ENCODE data around the gene DNAJB8. TPM values are rescaled to one million over a fixed set of nuclear protein-coding genes. Genes with fewer than 3 reads are reported as not detected.

DNAJB8 gene
- total and polyA plus RNA-seq, 2 donors: not detected

DNA sequence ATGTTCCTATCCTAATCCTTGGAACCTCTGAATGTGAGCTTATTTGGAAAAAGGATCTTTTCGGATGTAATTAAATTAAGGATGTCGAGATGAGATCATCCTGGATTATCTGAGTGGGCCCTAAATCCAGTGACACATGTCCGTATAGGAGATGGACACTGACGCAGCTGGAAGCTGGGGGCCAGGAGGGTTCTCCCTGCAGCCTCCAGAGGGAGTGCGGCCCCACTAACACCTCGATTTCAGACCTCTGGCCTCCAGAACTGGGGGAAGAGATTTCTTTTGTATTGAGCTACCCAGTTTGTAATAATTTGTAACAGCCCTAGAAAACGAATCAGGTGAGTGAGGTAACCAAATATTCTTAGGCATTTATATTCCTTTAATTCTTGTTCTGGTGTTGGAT lies 2.5 kb downstream of the DNAJB8 start:
- no peaks in the 10 kb centered on the region for H3K36me3 ChIP-seq (ENCODE audit: control insufficient read depth in 2 of 2, insufficient read depth in 2 of 2, low read length in 1 of 2)
- no peaks in the 10 kb centered on the region for H3K9me3 ChIP-seq (ENCODE audit: control insufficient read depth in 2 of 2, insufficient read depth in 1 of 2, low read length in 1 of 2)
- DNase-seq (ENCODE audit: low read depth in 6 of 9, low spot score in 9 of 9): no peak
- 87% methylated on average over 7 of the region's 7 CpGs for WGBS
- H3K27ac ChIP-seq (ENCODE audit: low read depth in 1 of 2, low read length in 1 of 2): no peak overlapping the region
- no peak overlapping the region for H3K4me3 ChIP-seq (ENCODE audit: low read length in 2 of 2)
- no peaks in the 10 kb centered on the region for H3K4me1 ChIP-seq (ENCODE audit: control insufficient read depth in 2 of 2, insufficient read depth in 2 of 2, low read length in 2 of 2)
- H3K27me3 ChIP-seq (ENCODE audit: control insufficient read depth in 2 of 2, insufficient read depth in 1 of 2, low read length in 1 of 2): peaks cover 0 to 22% of the 10 kb centered on the region in 2 donors

DNA sequence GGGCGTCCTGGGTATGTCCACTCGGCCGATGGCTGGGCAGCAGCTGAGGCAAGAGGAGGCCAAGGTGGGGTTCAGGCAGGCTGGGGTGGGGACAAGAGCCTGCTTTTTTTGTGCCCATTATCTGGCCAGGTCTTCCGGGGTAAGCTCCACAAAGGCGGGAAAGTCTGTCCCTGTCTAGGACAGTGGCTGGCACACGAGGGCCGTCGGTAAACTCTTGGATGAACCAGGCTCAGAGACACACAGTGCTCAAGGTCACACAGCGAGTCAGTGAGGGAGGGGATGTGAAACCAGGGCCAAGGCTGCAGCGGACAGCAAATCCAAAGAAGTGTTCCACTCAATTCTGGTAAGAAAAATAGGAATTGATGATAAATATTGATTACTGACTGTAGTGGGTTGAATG lies 2.9 kb downstream of the DNAJB8 start:
- H3K4me3 ChIP-seq (ENCODE audit: low read length in 2 of 2): no peak overlapping the region
- no peaks in the 10 kb centered on the region for H3K9me3 ChIP-seq (ENCODE audit: control insufficient read depth in 2 of 2, insufficient read depth in 1 of 2, low read length in 1 of 2)
- WGBS: 97% methylated on average over 10 of the region's 10 CpGs
- H3K27me3 ChIP-seq (ENCODE audit: control insufficient read depth in 2 of 2, insufficient read depth in 1 of 2, low read length in 1 of 2): peaks cover 0 to 23% of the 10 kb centered on the region in 2 donors
- no peaks in the 10 kb centered on the region for H3K4me1 ChIP-seq (ENCODE audit: control insufficient read depth in 2 of 2, insufficient read depth in 2 of 2, low read length in 2 of 2)
- H3K27ac ChIP-seq (ENCODE audit: low read depth in 1 of 2, low read length in 1 of 2): no peak overlapping the region
- no peaks in the 10 kb centered on the region for H3K36me3 ChIP-seq (ENCODE audit: control insufficient read depth in 2 of 2, insufficient read depth in 2 of 2, low read length in 1 of 2)
- DNase-seq (ENCODE audit: low read depth in 6 of 9, low spot score in 9 of 9): no peak

DNA sequence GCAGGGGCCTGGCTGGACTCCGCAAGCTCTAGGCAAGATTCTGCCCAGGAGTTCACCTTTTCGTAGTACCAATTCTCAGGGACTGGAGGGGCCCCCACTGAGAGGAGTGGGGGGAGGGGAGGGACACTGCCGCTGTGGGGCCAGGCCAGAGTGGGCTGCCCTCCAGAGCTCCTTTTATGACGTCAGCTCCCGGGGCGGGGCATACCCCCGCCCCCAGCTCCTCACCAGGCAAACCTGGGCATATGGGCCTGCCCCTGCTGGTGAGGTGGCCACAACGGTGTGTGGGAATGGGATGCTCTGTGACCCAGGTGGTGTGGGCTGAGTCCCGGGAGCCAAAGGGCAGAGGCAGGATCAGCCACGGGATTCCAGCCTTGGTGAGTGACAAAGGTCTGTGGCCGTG lies 3.3 kb downstream of the DNAJB8 start:
- WGBS: 97% methylated on average over 11 of the region's 11 CpGs
- H3K27me3 ChIP-seq (ENCODE audit: control insufficient read depth in 2 of 2, insufficient read depth in 1 of 2, low read length in 1 of 2): peaks cover 0 to 25% of the 10 kb centered on the region in 2 donors
- no peaks in the 10 kb centered on the region for H3K9me3 ChIP-seq (ENCODE audit: control insufficient read depth in 2 of 2, insufficient read depth in 1 of 2, low read length in 1 of 2)
- H3K36me3 ChIP-seq (ENCODE audit: control insufficient read depth in 2 of 2, insufficient read depth in 2 of 2, low read length in 1 of 2): no peaks in the 10 kb centered on the region
- DNase-seq (ENCODE audit: low read depth in 6 of 9, low spot score in 9 of 9): no peak
- no peak overlapping the region for H3K27ac ChIP-seq (ENCODE audit: low read depth in 1 of 2, low read length in 1 of 2)
- H3K4me3 ChIP-seq (ENCODE audit: low read length in 2 of 2): no peak overlapping the region
- no peaks in the 10 kb centered on the region for H3K4me1 ChIP-seq (ENCODE audit: control insufficient read depth in 2 of 2, insufficient read depth in 2 of 2, low read length in 2 of 2)

DNA sequence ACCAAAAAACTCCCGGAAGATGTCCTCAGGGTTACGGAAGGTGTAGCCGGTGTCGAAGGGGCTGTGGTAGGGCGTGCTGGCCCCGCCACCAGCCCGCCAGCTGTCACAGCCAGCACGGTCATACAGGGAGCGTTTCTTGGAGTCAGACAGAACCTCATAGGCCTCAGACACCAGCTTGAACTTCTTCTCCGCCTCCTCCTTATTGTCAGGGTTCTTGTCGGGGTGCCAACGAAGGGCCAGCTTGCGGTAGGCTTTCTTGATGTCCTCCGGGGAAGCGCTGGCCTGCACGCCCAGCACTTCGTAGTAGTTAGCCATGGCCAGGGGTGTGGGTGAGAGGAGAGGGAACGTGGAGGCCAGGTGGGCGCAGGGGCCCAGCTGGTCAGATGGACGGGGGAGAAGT lies 3.8 kb downstream of the DNAJB8 start:
- Histone ChIP-seq H3K9me3 (ENCODE audit: control insufficient read depth in 2 of 2, insufficient read depth in 1 of 2, low read length in 1 of 2) (no peaks in the 10 kb centered on the region), H3K36me3 (ENCODE audit: control insufficient read depth in 2 of 2, insufficient read depth in 2 of 2, low read length in 1 of 2) (no peaks in the 10 kb centered on the region), H3K4me3 (ENCODE audit: low read length in 2 of 2) (no peak overlapping the region), H3K27me3 (ENCODE audit: control insufficient read depth in 2 of 2, insufficient read depth in 1 of 2, low read length in 1 of 2) (peaks cover 0 to 26% of the 10 kb centered on the region in 2 donors), H3K27ac (ENCODE audit: low read depth in 1 of 2, low read length in 1 of 2) (no peak overlapping the region), H3K4me1 (ENCODE audit: control insufficient read depth in 2 of 2, insufficient read depth in 2 of 2, low read length in 2 of 2) (no peaks in the 10 kb centered on the region)
- whole genome bisulfite sequencing: 95% methylated on average over 20 of the region's 20 CpGs
- DNase-seq (ENCODE audit: low read depth in 6 of 9, low spot score in 9 of 9): no peak

DNA sequence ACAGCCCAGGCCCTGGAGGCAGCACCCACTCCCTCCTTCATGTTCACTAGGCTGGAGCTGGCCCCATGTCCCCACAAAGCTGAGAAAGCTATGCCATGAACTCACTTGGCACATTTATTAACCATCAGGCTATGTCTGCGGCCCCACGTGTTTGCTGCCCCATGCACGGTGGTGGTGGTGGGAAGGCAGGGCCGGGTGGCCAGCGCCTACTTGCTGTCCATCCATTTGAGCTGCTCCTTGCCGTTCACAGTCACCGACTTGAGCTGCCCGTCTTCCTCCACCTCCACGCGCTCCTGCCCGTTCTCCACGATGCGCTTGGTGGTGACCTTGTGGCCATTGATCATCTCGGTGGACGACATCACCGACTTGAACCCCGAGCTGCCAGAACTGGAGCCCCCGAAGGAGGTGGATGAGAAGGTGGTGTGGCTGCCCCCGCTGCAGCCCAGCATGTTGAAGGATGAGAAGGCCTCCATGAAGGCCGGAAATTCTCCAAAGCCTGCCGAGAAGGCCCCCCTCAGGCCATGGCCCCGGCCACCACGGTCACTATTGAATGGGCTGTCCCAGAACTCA lies 4.3 kb downstream of the DNAJB8 start:
- Histone ChIP-seq H3K36me3 (ENCODE audit: control insufficient read depth in 2 of 2, insufficient read depth in 2 of 2, low read length in 1 of 2) (no peaks in the 10 kb centered on the region), H3K27me3 (ENCODE audit: control insufficient read depth in 2 of 2, insufficient read depth in 1 of 2, low read length in 1 of 2) (peaks cover 0 to 29% of the 10 kb centered on the region in 2 donors), H3K4me3 (ENCODE audit: low read length in 2 of 2) (no peak overlapping the region), H3K9me3 (ENCODE audit: control insufficient read depth in 2 of 2, insufficient read depth in 1 of 2, low read length in 1 of 2) (no peaks in the 10 kb centered on the region), H3K4me1 (ENCODE audit: control insufficient read depth in 2 of 2, insufficient read depth in 2 of 2, low read length in 2 of 2) (no peaks in the 10 kb centered on the region), H3K27ac (ENCODE audit: low read depth in 1 of 2, low read length in 1 of 2) (no peak overlapping the region)
- DNase-seq (ENCODE audit: low read depth in 6 of 9, low spot score in 9 of 9): no peak
- WGBS: 97% methylated on average over 23 of the region's 23 CpGs

DNA sequence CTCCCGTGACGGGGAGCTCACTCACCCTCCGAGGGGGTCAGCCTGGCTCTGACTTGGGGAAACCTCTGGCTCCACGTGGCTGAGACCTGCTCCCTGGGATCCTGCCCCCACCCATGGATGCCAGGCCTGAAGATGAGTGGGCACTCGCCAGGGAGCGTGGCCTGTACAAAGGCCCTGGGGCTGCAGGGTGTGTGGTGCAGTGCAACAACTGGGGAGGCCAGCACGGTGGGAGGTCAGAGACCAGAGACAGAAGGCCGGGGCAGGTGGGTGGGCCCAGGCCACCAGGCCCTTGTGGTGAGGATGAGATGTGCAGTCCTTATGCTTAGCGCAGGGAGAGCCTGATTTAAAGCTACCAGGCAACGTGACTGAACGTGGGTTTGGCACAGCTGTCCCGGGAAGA lies 5.0 kb downstream of the DNAJB8 start:
- no peak overlapping the region for H3K27ac ChIP-seq (ENCODE audit: low read depth in 1 of 2, low read length in 1 of 2)
- peaks cover 0 to 35% of the 10 kb centered on the region in 2 donors for H3K27me3 ChIP-seq (ENCODE audit: control insufficient read depth in 2 of 2, insufficient read depth in 1 of 2, low read length in 1 of 2)
- H3K9me3 ChIP-seq (ENCODE audit: control insufficient read depth in 2 of 2, insufficient read depth in 1 of 2, low read length in 1 of 2): no peaks in the 10 kb centered on the region
- no peak for DNase-seq (ENCODE audit: low read depth in 6 of 9, low spot score in 9 of 9)
- H3K4me1 ChIP-seq (ENCODE audit: control insufficient read depth in 2 of 2, insufficient read depth in 2 of 2, low read length in 2 of 2): no peaks in the 10 kb centered on the region
- no peak overlapping the region for H3K4me3 ChIP-seq (ENCODE audit: low read length in 2 of 2)
- WGBS: 91% methylated on average over 12 of the region's 12 CpGs
- H3K36me3 ChIP-seq (ENCODE audit: control insufficient read depth in 2 of 2, insufficient read depth in 2 of 2, low read length in 1 of 2): no peaks in the 10 kb centered on the region

DNA sequence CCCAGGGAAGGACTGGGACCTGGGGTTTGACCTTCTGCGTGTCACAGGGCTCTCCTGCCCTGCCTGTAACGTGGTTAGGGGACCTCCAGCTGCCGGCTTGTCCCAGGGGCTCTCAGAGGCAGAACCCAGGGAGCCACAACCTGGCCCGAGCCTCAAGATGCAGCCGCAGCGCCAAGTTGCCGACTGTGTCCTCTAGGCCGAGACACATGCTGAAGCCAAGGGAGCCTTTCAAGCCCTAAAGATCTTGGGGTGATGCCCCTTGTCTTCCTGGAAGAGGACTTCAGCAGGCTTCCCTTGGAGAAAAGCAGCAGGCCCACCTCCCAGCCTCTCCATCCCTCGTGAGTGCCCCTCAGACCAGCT lies 7.2 kb downstream of the DNAJB8 start:
- Histone ChIP-seq H3K9me3 (ENCODE audit: control insufficient read depth in 2 of 2, insufficient read depth in 1 of 2, low read length in 1 of 2) (no peaks in the 10 kb centered on the region), H3K36me3 (ENCODE audit: control insufficient read depth in 2 of 2, insufficient read depth in 2 of 2, low read length in 1 of 2) (no peaks in the 10 kb centered on the region), H3K27me3 (ENCODE audit: control insufficient read depth in 2 of 2, insufficient read depth in 1 of 2, low read length in 1 of 2) (peaks cover 0 to 49% of the 10 kb centered on the region in 2 donors), H3K4me3 (ENCODE audit: low read length in 2 of 2) (no peak overlapping the region), H3K27ac (ENCODE audit: low read depth in 1 of 2, low read length in 1 of 2) (no peak overlapping the region), H3K4me1 (ENCODE audit: control insufficient read depth in 2 of 2, insufficient read depth in 2 of 2, low read length in 2 of 2) (no peaks in the 10 kb centered on the region)
- no peak for DNase-seq (ENCODE audit: low read depth in 6 of 9, low spot score in 9 of 9)
- 95% methylated on average over 9 of the region's 9 CpGs for WGBS

DNA sequence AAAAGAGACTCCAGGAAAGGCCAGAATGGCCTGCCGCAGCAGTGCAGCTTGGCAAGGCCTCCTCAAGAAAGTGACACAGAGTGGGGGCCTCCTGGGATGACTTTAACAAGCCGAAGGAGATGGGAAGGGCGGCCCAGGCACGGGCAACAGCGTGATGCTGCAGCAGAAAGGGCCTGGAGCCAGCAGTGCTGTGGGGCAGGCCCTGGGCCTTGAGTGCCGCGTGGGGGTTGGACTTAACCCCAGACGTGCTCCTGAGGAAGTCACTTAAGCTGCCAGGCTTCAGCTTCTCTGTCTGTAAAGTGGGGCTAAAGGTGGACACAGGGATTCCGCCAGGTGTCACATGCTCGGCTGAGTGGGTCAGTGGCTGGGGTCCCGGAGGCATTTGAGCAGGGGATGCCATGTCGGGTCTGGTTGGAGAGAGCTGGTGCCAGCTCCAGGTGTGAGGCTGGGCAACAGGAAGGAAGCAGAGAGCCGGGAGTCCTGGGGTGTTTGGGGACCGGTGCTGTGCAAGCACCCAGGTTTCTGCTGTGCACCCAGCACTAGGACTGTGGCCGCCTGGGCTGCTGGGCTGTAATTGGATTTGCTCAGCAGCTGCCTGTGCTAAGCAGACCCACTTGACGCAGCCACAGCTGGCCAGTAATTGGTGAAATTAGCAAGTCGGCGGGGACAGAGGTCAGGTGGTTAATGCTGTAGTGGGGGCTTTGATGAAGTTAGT lies 7.8 kb downstream of the DNAJB8 start:
- Histone ChIP-seq H3K4me1 (ENCODE audit: control insufficient read depth in 2 of 2, insufficient read depth in 2 of 2, low read length in 2 of 2) (no peaks in the 10 kb centered on the region), H3K27ac (ENCODE audit: low read depth in 1 of 2, low read length in 1 of 2) (no peak overlapping the region)

DNA sequence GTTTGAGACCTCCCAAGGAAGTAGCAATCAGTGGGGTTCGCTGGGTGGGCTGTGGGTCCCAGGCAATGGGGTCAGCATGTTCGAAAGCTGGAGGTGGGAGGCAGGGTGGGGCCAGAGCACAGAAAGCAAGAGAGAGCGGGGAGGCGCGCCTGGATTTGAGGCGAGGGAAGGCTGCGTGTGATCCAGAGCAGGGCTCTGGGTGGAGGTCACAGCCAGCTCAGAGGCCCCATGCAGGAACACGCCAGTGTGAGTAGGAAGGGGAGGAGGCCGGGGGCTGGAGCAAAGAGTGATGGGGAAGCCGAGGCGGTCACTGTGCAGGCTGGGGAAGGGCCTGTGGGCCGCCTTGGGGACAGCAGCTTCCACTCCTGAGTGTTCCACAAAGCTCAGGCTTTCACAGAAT lies 8.8 kb downstream of the DNAJB8 start:
- Histone ChIP-seq H3K4me3 (ENCODE audit: low read length in 2 of 2) (no peak overlapping the region), H3K36me3 (ENCODE audit: control insufficient read depth in 2 of 2, insufficient read depth in 2 of 2, low read length in 1 of 2) (no peaks in the 10 kb centered on the region), H3K4me1 (ENCODE audit: control insufficient read depth in 2 of 2, insufficient read depth in 2 of 2, low read length in 2 of 2) (no peaks in the 10 kb centered on the region), H3K27ac (ENCODE audit: low read depth in 1 of 2, low read length in 1 of 2) (no peak overlapping the region), H3K9me3 (ENCODE audit: control insufficient read depth in 2 of 2, insufficient read depth in 1 of 2, low read length in 1 of 2) (no peaks in the 10 kb centered on the region), H3K27me3 (ENCODE audit: control insufficient read depth in 2 of 2, insufficient read depth in 1 of 2, low read length in 1 of 2) (peaks cover under 1 to 60% of the 10 kb centered on the region in 2 donors)
- 96% methylated on average over 12 of the region's 12 CpGs for WGBS
- no peak for DNase-seq (ENCODE audit: low read depth in 6 of 9, low spot score in 9 of 9)

More for the DNA sequence above, 7.8 kb downstream of the DNAJB8 start:
- Histone ChIP-seq H3K9me3 (ENCODE audit: control insufficient read depth in 2 of 2, insufficient read depth in 1 of 2, low read length in 1 of 2) (no peaks in the 10 kb centered on the region), H3K36me3 (ENCODE audit: control insufficient read depth in 2 of 2, insufficient read depth in 2 of 2, low read length in 1 of 2) (no peaks in the 10 kb centered on the region), H3K27me3 (ENCODE audit: control insufficient read depth in 2 of 2, insufficient read depth in 1 of 2, low read length in 1 of 2) (peaks cover 0 to 54% of the 10 kb centered on the region in 2 donors), H3K4me3 (ENCODE audit: low read length in 2 of 2) (no peak overlapping the region)
- 87% methylated on average over 18 of the region's 18 CpGs for WGBS
- no peak for DNase-seq (ENCODE audit: low read depth in 6 of 9, low spot score in 9 of 9)
